HG03175 (cell line): ENCODE measurements around the gene KRT6A.

Experiments used
- ATAC-seq: cut with Tn5 transposase; IDR thresholded peaks from one replicate; pipeline ENCODE4 v1.9.1; 2021; ENCODE audit warnings: mild to moderate bottlenecking, moderate library complexity; ENCODE audit not compliant: unreplicated experiment

Gene KRT6A

GRCh38 chr12:52524898-52525591 is 32.0 kb upstream of the KRT6A start:
- no peak for ATAC-seq

GRCh38 chr12:52524241-52524897 is 31.3 kb upstream of the KRT6A start:
- ATAC-seq: no peak

GRCh38 chr12:52523824-52524223 is 30.8 kb upstream of the KRT6A start:
- ATAC-seq: no peak

GRCh38 chr12:52522346-52523011 is 29.4 kb upstream of the KRT6A start:
- ATAC-seq: no peak

GRCh38 chr12:52521568-52522266 is 28.7 kb upstream of the KRT6A start:
- no peak for ATAC-seq

- ATAC-seq: no peak
Measured at GRCh38 chr12:52521175-52521567, 28.1 kb upstream of the KRT6A start.

GRCh38 chr12:52519826-52520662 is 27.0 kb upstream of the KRT6A start, which contains the start of gene KRT5:
KRT5 (minus strand) TSS chr12:52520394; CDS start chr12:52520296, 98 bp downstream.
- no peak for ATAC-seq

GRCh38 chr12:52519387-52519703 is 26.3 kb upstream of the KRT6A start:
- ATAC-seq: no peak

GRCh38 chr12:52518574-52519386 is 25.7 kb upstream of the KRT6A start:
- no peak for ATAC-seq

GRCh38 chr12:52517888-52518287 is 24.8 kb upstream of the KRT6A start:
- ATAC-seq: no peak

GRCh38 chr12:52517005-52517835 is 24.2 kb upstream of the KRT6A start:
- ATAC-seq: no peak

GRCh38 chr12:52515927-52516831 is 23.1 kb upstream of the KRT6A start:
- ATAC-seq: no peak

- no peak for ATAC-seq
Measured at GRCh38 chr12:52515319-52515646, 22.2 kb upstream of the KRT6A start.

GRCh38 chr12:52514471-52515318 is 21.6 kb upstream of the KRT6A start:
- no peak for ATAC-seq

GRCh38 chr12:52513736-52514135 is 20.7 kb upstream of the KRT6A start:
- no peak for ATAC-seq

GRCh38 chr12:52508211-52508610 is 15.2 kb upstream of the KRT6A start:
- no peak for ATAC-seq
